GM21576 (cell line): ENCODE measurements around the gene CCDC138.

Experiments used
- ATAC-seq: cut with Tn5 transposase; IDR thresholded peaks from one replicate; pipeline ENCODE4 v1.9.1; 2021; ENCODE audit warnings: mild to moderate bottlenecking, moderate library complexity; ENCODE audit not compliant: unreplicated experiment

CCDC138 gene

GRCh38 chr2:108893277-108893676, 106.7 kb downstream of the CCDC138 start:
- ATAC-seq = no peak

DNA sequence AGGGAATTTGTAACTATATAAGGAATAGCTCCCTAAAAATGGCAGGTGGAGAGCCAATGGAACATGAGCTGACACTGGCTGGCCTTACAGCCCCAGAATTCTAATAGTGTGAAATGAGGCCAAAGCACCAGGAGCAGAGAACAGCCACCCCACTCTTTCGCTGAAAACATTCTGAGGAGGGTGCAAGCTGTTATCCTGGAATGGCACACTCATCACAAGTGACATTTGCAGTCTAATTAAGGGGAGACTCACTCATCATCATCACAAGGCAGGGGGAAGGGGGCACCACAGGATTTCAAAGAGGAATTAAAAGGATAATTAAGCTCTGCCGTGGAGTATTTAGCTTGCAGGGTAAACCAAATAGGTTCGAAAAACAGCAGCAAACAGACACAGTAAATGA, 108.2 kb downstream of the CCDC138 start:
- ATAC-seq = no peak

DNA sequence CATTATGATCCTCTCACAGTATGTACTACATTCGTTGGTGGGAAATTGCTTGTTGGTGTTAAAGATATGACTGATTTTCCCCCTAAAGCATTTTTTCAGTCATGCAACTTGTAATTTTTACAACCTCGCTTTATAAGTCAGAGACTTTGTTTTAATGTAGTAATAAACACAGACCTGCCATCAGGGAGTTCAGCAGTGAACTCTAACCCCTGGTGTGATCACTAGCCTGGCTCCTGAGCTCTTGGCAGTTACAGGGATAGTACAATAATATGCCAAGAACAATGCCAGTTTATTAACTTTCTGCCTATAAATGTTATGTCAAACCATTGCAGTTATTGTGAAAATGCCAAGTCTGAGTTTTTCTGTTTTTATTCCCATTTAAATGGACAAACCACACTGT, 108.6 kb downstream of the CCDC138 start:
- ATAC-seq = no peak

- ATAC-seq = no peak
These were observed 110.2 kb downstream of the CCDC138 start for GRCh38 chr2:108896741-108897140.

DNA sequence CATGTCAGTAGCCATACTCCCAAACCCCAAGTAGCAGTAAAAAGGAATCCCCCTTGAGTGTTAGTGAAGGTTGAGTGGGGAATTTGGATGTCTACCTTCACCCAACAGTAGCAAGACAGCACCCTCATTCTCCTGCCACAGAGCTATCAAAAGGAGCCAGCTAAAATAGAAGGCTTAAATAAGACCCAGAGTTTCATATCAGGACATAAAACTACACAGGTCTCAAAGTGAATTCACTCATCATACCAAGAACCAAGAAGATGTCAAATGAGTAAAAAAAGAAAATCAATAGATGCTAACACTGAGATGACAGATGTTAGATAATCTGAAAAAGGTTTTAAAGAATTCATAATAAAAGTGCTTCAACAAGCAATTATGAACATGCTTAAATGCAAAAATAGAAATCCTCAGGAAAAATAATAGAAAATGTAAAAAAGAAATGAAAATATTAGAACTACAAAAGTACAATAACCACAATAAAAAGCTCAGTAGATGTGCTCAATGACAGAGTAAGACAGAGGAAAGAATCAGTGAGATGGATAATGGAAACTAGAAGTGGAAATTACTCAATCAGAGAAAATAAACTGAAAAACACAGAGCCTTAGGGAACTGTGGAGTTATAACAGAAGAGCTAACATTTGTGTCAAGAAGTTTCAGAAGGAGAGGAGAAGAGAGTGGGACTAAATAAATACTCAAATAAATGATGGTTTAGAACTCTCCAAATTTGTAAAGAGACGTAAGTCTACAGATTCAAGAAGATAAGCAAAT, 111.9 kb downstream of the CCDC138 start:
- no peak for ATAC-seq

DNA sequence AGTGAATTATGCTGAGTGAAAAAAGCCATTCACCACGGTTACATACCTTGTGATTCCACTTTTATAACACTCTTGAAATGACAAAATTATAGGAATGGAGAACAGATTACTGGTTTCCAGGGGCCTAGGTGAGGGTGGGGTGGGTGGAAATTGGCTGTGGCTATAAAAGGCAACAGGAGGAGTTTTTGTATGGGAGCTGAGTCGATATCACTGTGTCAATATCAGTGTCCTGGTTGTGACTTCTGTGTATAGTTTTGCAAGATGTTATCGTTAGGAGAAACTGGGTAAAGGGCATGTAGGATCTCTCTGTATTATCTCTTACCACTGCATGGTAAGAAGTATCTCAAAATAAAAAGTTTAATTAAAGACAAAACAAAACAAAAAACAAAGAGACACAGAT, 118.1 kb downstream of the CCDC138 start:
- no peak for ATAC-seq

- ATAC-seq = no peak
These were observed 118.6 kb downstream of the CCDC138 start for GRCh38 chr2:108905176-108905575.

DNA sequence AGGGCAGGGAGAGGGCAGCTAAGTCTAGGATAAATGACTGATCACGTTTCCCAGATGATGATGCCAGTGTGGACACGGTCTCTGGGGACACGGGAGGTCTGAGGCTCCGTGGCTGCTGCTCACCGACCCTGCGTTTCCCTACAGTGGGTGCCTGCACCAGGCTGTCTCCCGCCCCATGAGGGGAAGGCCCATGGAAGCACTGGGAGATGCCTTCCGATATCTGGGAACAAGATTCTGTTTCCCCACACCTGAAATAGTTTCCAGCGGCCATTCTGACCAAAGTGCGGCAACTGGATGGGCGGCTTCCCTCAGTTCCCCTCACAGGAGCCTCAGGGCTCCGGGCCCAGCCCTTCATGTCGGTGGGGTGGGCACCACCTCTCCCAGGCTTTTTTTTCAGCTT, 119.3 kb downstream of the CCDC138 start:
- no peak for ATAC-seq

DNA sequence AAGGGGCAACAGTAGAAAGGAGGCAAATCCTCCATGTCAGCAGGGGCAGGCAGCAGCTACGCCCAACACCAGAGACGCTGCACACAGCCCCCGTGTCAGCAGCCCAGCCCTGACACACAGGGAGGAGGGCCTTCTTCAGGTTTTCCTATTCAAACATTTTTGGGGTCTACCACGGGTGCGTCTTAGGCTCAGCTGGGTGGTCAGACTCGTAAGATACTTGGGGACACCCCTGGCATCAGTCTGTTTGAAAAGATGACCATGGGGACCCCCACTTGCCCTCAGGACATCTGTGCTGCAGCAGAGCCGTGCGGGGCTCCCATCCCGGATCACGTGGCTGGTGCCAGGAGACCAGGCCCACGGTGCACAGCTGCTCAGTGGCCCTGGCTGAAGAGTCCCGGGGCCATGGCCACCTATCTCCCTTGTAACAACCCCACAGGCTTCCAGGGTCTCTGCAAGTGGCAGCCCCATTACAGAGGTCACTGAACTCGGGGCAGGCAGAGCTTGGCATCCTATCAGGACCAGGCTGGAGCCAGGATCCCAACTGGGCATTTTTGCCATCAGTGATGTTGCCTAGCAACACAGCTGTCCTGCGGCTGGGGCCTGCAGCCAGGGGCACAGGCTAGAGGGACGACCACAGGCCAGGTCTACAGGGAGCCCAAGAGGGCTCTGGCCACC, 120.0 kb downstream of the CCDC138 start:
- ATAC-seq = no peak

DNA sequence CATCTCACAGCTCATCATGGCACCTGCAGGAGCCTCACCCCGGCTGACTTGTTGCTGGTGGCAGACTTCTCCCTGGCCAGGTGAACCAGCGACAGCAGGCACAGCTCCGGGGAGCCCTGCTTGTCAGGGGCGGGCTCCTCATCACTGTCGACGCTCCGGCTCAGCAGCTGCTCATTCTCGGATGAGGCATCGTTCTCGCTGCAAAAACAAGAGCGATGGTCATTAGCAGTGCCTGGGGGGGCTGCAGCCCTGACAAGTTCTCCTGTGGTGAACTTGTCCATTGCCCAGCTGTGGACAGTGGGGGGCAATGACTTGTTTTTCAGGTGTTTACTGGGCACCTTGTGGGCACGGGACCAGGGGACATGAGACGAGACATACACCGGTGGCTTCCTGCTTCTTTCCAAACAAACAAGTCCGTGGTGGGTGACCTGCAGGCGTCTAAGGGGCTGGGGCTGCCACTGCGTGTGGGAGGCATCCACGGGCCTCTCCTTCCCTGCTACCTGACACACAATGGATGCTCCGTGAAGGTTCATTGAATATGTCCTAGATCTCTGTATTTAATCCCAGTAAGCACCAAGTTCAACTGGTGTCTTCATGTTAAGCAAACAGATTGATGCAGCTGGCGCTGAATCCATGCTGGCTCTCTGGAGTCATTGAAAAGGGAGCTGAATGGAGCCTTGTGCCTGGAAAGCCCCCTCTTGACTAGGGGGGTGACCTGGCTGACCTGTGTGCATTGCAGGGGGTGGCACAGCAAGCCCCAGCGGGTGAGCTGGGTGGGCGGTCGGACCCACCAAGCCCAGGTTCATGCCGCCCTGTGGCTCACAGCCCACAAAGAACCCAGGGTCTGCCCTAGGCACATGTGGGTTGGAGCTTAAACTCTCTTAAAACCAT, 121.5 kb downstream of the CCDC138 start:
- ATAC-seq = no peak

GRCh38 chr2:108908713-108909070, 122.1 kb downstream of the CCDC138 start:
- no peak for ATAC-seq

- no peak for ATAC-seq
These were observed 122.8 kb downstream of the CCDC138 start for GRCh38 chr2:108909275-108909823.

DNA sequence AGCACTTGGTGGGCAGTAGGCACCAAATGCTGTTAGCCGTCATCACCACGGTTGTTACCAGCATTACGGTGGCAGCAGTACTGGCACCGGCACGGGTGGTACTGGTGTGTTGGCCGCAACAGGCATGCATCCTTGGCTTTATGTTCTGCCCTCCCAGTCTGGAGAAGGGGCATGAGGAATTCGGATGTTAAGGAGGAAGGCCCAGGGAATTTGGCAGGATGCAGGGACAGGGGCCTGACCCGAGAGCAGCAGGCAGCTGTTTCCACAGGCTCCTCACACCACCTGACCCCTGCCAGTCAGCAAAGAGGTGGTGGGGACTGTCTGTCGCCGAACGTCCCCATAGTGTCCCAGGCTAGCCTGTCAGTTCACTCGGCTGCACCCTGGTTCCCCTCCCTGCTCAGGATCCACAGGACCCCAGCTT, 123.5 kb downstream of the CCDC138 start:
- ATAC-seq = no peak

DNA sequence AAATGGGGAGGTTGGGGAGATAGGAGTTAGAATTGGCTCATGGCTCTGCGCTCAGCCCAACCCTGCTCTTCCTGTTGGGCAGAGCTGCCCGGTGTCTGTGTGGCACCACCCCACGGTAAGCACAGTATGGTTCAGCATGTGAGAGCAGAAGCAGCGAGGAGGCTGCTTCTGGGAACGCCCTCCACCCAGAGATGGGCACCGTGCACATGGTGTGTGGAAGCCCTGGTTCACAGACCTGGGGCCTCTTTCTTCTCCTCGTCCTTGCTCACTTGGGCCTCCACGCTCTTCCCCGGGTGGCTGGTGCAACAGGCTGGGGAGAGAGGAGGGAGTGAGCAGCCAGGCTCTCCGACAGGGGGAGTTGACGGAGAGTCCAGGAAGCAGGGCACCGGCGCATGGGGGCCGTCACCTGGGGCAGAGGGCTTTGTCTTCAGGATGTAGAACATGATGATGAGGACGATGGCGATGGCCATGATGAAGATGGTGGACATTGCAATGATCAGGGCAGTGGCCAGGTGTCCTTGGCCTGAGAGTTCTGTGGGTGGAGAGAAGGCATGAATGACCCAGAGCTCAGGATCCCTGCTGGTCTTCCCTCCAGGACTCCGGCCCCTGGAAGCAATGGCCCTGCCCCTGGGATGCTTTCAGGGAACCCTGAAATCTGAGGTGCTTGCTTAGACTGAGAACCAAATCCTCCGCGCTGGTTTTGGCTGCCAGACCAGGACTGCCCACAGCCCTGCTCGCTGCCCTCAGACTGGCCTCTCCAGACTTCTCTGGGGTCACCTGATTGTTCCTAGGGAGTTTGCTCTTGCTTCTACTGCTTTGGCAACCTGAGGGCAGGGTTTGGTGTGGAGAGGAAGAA, 124.2 kb downstream of the CCDC138 start:
- no peak for ATAC-seq

DNA sequence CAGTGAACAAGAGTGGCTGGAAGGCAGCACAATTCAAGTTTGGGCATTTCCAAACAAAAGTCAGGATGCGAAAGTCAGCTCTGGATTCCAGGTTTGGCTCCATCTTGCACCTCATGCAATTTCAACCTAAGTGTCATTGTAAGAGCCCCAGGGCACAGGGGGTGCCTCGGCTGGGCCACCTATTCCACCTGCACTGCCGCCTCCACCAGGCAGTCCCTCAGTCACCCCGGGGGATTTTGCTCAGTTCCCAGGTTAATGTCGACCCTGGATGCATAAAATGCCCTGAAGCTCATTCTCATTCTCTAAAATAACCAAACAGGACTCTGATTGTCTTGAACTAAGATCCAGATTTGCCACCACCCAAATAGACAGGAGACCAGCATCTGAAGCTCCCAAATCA, 124.8 kb downstream of the CCDC138 start:
- no peak for ATAC-seq

- no peak for ATAC-seq
These were observed 125.4 kb downstream of the CCDC138 start for GRCh38 chr2:108911807-108912628.

- no peak for ATAC-seq
These were observed 126.0 kb downstream of the CCDC138 start for GRCh38 chr2:108912629-108912902.

GRCh38 chr2:108916122-108916795, 129.7 kb downstream of the CCDC138 start:
- no peak for ATAC-seq

GRCh38 chr2:108916796-108917421, 130.3 kb downstream of the CCDC138 start:
- ATAC-seq = no peak
